Measurements from ENCODE around the gene STAB2. TPM values are rescaled to one million over a fixed set of nuclear protein-coding genes. Genes with fewer than 3 reads are reported as not detected.

Gene STAB2
- polyA plus RNA-seq, 1 of the 3 experiments (the other 2 are of a cell fraction): not detected

DNA sequence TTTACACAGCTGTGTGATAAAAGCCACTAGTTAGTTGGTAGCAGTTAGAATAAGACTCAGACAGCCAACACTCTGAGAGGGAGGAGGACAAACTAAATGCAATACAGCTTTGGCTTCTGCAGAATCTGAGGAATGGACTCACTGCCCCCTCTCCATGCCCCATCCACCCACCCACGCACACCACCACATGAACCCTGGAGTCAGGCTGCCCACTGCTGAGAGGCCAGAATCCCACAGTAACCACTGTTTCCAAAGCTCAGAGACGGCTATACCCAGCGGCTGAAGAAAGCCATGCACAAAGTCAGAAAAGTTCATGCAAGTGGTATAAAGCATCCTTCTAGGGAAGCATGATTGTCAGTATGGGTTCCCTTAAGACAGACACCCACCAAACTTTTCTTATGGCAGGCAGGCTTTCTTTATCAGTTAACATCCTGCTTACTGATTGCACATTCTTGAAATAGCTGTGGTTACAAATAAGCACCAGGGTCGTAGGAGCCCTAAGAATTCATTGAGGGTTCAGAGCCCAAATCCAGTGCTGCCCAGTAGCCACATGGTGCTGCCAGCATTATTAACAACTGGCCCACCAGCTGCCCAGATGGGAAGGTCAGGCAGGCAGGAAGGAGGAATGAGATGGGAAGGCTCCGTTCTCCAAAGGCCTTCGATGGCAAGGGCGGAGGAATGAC lies 192.5 kb downstream of the STAB2 start:
- Histone ChIP-seq H3K79me2 (ENCODE audit: insufficient read depth) (no peaks in the 10 kb centered on the region), H3K9me2 (no peaks in the 10 kb centered on the region), H3K4me1 (ENCODE audit: control insufficient read depth in 1 of 2, insufficient read depth in 2 of 2, low read depth in 1 of 2, low read length in 1 of 2) (no peaks in the 10 kb centered on the region; a peak in 1 of 4 replicates), H3K4me3 (ENCODE audit: low read depth in 2 of 2, low read length in 1 of 2) (no peak overlapping the region), H3F3A (replicated peaks; ENCODE audit: insufficient read depth) (no peaks in the 10 kb centered on the region), H3K27ac (ENCODE audit: low read depth in 2 of 2, low read length in 1 of 2) (no peak overlapping the region), H3K27me3 (ENCODE audit: insufficient read depth) (no peaks in the 10 kb centered on the region), H3K9me3 (no peaks in the 10 kb centered on the region), H3K9ac (no peak overlapping the region), H2AFZ (ENCODE audit: low read depth) (no peak overlapping the region), H4K20me1 (ENCODE audit: insufficient read depth) (no peaks in the 10 kb centered on the region), H3K4me2 (no peak overlapping the region), H3K36me3 (replicated peaks in 1 of 2; ENCODE audit: control insufficient read depth in 1 of 2, insufficient read depth in 2 of 2, low read length in 1 of 2) (peaks cover 30 to 54% of the 10 kb centered on the region in 2 experiments)
- TF ChIP-seq NFIC (IDR thresholded peaks at IDR 0.05; ENCODE audit: borderline replicate concordance): no peak
- TF ChIP-seq MEF2A (IDR thresholded peaks at IDR 0.05; ENCODE audit: borderline replicate concordance, low read depth): no peak
- TF ChIP-seq RXRA (IDR thresholded peaks at IDR 0.05; ENCODE audit: borderline replicate concordance, low read depth): no peak
- 89% methylated on average over 7 of the region's 7 CpGs for WGBS (ENCODE audit: low lambda C conversion rate)
- CTCF ChIA-PET: no interaction called here
- POLR2A ChIA-PET: no interaction called here
- DNase-seq: no peak

GRCh38 chr12:103780093-103780440 lies 193.0 kb downstream of the STAB2 start:
- Histone ChIP-seq H2AFZ (ENCODE audit: low read depth) (no peak overlapping the region), H4K20me1 (ENCODE audit: insufficient read depth) (no peaks in the 10 kb centered on the region), H3K79me2 (ENCODE audit: insufficient read depth) (no peaks in the 10 kb centered on the region), H3K9me3 (no peaks in the 10 kb centered on the region), H3F3A (replicated peaks; ENCODE audit: insufficient read depth) (peaks cover 1% of the 10 kb centered on the region), H3K36me3 (replicated peaks in 1 of 2; ENCODE audit: control insufficient read depth in 1 of 2, insufficient read depth in 2 of 2, low read length in 1 of 2) (peaks cover 34 to 58% of the 10 kb centered on the region in 2 experiments), H3K9me2 (no peaks in the 10 kb centered on the region), H3K9ac (no peak overlapping the region), H3K4me2 (no peak overlapping the region), H3K4me3 (ENCODE audit: low read depth in 2 of 2, low read length in 1 of 2) (no peak overlapping the region), H3K4me1 (ENCODE audit: control insufficient read depth in 1 of 2, insufficient read depth in 2 of 2, low read depth in 1 of 2, low read length in 1 of 2) (no peaks in the 10 kb centered on the region; a peak in 1 of 4 replicates), H3K27me3 (ENCODE audit: insufficient read depth) (no peaks in the 10 kb centered on the region), H3K27ac (ENCODE audit: low read depth in 2 of 2, low read length in 1 of 2) (no peak overlapping the region)
- POLR2A ChIA-PET: no interaction called here
- no peak for TF ChIP-seq RAD21 (IDR thresholded peaks at IDR 0.05; ENCODE audit: low read length)
- TF ChIP-seq, protein P1, sequence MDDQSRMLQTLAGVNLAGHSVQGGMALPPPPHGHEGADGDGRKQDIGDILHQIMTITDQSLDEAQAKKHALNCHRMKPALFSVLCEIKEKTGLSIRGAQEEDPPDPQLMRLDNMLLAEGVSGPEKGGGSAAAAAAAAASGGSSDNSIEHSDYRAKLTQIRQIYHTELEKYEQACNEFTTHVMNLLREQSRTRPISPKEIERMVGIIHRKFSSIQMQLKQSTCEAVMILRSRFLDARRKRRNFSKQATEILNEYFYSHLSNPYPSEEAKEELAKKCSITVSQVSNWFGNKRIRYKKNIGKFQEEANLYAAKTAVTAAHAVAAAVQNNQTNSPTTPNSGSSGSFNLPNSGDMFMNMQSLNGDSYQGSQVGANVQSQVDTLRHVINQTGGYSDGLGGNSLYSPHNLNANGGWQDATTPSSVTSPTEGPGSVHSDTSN (IDR thresholded peaks at IDR 0.05): no peak
- no peak for TF ChIP-seq GATA2 (CRISPR knock-in tag; IDR thresholded peaks at IDR 0.05)
- TF ChIP-seq EZH2phosphoT487 (IDR thresholded peaks at IDR 0.05; ENCODE audit: borderline replicate concordance, low read depth): no peak
- TF ChIP-seq CTCF (IDR thresholded peaks at IDR 0.05): no peak
- no peak for TF ChIP-seq RXRA (IDR thresholded peaks at IDR 0.05; ENCODE audit: borderline replicate concordance, low read depth)
- TF ChIP-seq TEAD4 (IDR thresholded peaks at IDR 0.05; ENCODE audit: borderline replicate concordance, insufficient read depth): no peak
- TF ChIP-seq, protein P2, sequence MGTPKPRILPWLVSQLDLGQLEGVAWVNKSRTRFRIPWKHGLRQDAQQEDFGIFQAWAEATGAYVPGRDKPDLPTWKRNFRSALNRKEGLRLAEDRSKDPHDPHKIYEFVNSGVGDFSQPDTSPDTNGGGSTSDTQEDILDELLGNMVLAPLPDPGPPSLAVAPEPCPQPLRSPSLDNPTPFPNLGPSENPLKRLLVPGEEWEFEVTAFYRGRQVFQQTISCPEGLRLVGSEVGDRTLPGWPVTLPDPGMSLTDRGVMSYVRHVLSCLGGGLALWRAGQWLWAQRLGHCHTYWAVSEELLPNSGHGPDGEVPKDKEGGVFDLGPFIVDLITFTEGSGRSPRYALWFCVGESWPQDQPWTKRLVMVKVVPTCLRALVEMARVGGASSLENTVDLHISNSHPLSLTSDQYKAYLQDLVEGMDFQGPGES (IDR thresholded peaks at IDR 0.05; ENCODE audit: low read depth, low read length): no peak
- DNase-seq: no peak
- WGBS (ENCODE audit: low lambda C conversion rate): 97% methylated on average over 4 of the region's 4 CpGs
- CTCF ChIA-PET: no interaction called here

All from SK-N-SH (cell line).